Right lobe of liver (tissue), 6 donors: ENCODE measurements around the gene CDH4. TPM values are rescaled to one million over a fixed set of nuclear protein-coding genes. Genes with fewer than 3 reads are reported as not detected.

Experiments
- ATAC-seq, 4 donors: fragments of 200-7000 bp; cut with Tn5 transposase; one replicate each; pipeline ENCODE4 v1.9.1; 2020; ENCODE audit warnings: mild to moderate bottlenecking in 4 of 4, moderate library complexity in 4 of 4
- DNase-seq, 3 donors: peaks; one replicate each; pipeline ENCODE4 v3.0.0-alpha.2; 2020
- H3K27ac ChIP-seq, 3 donors: fragments of 200-600 bp; one replicate each; pipeline ENCODE4 v1.8.0; 2022
- H3K27me3 ChIP-seq, 2 donors: fragments of 200-600 bp; one replicate each; pipeline ENCODE4 v1.8.0; 2022
- H3K36me3 ChIP-seq, 4 donors: fragments of 200-600 bp; sonication (generic) in 1 of 4; one replicate each; pipeline versions ENCODE4 v1.5.1 to v1.8.0; 2017 to 2022; ENCODE audit warnings: control low read depth in 1 of 4
- H3K4me1 ChIP-seq, 4 donors: fragments of 200-600 bp; sonication (generic) in 1 of 4; one replicate each; pipeline versions ENCODE4 v1.5.1 to v1.8.0; 2017 to 2022; ENCODE audit warnings: control low read depth in 1 of 4
- H3K4me3 ChIP-seq, 3 donors: fragments of 200-600 bp; one replicate each; pipeline ENCODE4 v1.8.0; 2022
- H3K9me3 ChIP-seq, 4 donors: fragments of 200-600 bp; sonication (generic) in 1 of 4; one replicate each; pipeline versions ENCODE4 v1.5.1 to v1.8.0; 2017 to 2022; ENCODE audit warnings: control low read depth in 1 of 4
- POLR2A ChIP-seq: fragments of 450-650 bp; IDR thresholded peaks from one replicate; pipeline ENCODE4 v1.6.1; 2017; ENCODE audit warnings: antibody characterized with exemption, mild to moderate bottlenecking
- WGBS: methylation state at CpG from one replicate; pipeline ENCODE4 v1.1.6; 2018; ENCODE audit warnings: low coverage, low lambda C conversion rate; ENCODE audit not compliant: insufficient coverage; ENCODE audit errors: missing lambda C conversion rate; 5-methylcytosine and 5-hydroxymethylcytosine counted together
- intact Hi-C, 2 donors: fragments of 100-400 bp; cut with DNase I; formaldehyde crosslinking; loops; one replicate each; pipeline versions ENCODE4 v1.11.2 to v1.14.1; 2022
- total RNA-seq, 6 experiments: library from RNA; depleted of rRNA in 2 of 6; stranded (reverse); fragments of >200 nt in 2 of 6; fragmentation: NEBNext Ultra II Directional in 3 of 6; extraction: Animal tissue kit (Norgen Biotek cat#: 25700) in 3 of 6; gene quantifications; one replicate each; pipeline versions ENCODE4 v1.1.0 to v1.2.4, GENCODE V29; 2016 to 2023
- TF ChIP-seq, protein P1 (sequence below), 4 donors: fragments of 200-600 bp in 3 of 4; fragments of 450-650 bp in 1 of 4; IDR thresholded peaks; one replicate each; pipeline versions ENCODE4 v1.5.1 to v1.8.0; 2016 to 2022; ENCODE audit warnings: antibody characterized with exemption in 4 of 4, mild to moderate bottlenecking in 2 of 4
- donor health status: DM: no; HTN: yes; CAD: no.
- donor health status: DM: no; HTN: no; CAD: no.
- donor health status: DM: no; HTN: no; CAD: no.
- donor health status: DM: no; HTN: yes; CAD: no.
- donor health status: DM: no; HTN: yes; CAD: no.

The CDH4 gene
- total RNA-seq, 6 experiments from 2014 or later = 0.02 to 0.14 (median 0.09) TPM; not detected in 3

DNA sequence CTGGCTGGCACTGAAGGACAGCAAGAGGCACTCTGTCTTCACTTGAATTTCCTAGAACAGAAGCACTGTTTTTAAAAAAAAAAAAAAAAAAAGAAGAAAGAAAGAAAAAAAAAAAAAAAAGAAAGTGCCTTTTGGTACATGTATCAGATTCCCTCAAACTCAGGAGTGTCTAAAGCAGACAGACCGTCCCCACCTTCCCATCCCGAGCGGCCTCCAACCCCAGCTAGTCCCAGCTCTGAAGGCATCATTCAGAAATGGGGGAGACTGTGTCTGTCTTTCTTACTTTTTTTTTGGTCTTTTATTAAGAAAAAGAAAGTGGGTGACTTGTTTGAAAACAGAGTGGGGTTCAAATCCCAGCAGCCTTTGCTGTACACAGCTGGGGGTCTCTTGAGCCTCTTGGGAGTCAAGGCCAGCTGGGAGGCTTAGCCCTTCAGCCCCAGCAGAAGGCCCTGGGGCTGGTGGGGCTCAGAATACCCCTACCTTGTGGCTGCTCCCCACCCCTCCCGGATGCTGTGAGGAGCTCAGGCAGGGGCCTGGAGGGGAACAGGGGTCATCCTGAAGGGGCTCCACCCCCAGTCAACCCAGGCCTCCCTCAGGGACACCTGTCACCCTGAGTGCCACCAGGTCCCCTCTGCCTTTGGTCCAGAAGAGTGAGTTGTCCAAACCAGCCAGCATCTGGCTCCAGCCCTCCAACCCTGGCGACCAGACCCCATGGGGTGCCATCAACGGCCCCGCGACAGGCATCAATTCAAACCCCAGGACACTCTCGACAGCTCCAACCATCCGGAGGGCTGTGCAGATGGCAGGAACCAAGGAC is 685.3 kb downstream of the CDH4 start:
- no peaks in the 10 kb centered on the region for H3K4me1 ChIP-seq
- ATAC-seq (no peak), DNase-seq (peak in 1 of 3 donors; percentile 38)
- TF ChIP-seq, protein P1, sequence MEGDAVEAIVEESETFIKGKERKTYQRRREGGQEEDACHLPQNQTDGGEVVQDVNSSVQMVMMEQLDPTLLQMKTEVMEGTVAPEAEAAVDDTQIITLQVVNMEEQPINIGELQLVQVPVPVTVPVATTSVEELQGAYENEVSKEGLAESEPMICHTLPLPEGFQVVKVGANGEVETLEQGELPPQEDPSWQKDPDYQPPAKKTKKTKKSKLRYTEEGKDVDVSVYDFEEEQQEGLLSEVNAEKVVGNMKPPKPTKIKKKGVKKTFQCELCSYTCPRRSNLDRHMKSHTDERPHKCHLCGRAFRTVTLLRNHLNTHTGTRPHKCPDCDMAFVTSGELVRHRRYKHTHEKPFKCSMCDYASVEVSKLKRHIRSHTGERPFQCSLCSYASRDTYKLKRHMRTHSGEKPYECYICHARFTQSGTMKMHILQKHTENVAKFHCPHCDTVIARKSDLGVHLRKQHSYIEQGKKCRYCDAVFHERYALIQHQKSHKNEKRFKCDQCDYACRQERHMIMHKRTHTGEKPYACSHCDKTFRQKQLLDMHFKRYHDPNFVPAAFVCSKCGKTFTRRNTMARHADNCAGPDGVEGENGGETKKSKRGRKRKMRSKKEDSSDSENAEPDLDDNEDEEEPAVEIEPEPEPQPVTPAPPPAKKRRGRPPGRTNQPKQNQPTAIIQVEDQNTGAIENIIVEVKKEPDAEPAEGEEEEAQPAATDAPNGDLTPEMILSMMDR (IDR thresholded peaks at IDR 0.05) = no peak
- TF ChIP-seq POLR2A = no peak
- no peaks in the 10 kb centered on the region for H3K36me3 ChIP-seq
- no peaks in the 10 kb centered on the region for H3K27me3 ChIP-seq
- no peak overlapping the region for H3K27ac ChIP-seq
- intact Hi-C loops = no loop called here
- WGBS = 32% methylated on average over 4 of the region's 10 CpGs
- no peak overlapping the region for H3K4me3 ChIP-seq
- H3K9me3 ChIP-seq = no peaks in the 10 kb centered on the region

DNA sequence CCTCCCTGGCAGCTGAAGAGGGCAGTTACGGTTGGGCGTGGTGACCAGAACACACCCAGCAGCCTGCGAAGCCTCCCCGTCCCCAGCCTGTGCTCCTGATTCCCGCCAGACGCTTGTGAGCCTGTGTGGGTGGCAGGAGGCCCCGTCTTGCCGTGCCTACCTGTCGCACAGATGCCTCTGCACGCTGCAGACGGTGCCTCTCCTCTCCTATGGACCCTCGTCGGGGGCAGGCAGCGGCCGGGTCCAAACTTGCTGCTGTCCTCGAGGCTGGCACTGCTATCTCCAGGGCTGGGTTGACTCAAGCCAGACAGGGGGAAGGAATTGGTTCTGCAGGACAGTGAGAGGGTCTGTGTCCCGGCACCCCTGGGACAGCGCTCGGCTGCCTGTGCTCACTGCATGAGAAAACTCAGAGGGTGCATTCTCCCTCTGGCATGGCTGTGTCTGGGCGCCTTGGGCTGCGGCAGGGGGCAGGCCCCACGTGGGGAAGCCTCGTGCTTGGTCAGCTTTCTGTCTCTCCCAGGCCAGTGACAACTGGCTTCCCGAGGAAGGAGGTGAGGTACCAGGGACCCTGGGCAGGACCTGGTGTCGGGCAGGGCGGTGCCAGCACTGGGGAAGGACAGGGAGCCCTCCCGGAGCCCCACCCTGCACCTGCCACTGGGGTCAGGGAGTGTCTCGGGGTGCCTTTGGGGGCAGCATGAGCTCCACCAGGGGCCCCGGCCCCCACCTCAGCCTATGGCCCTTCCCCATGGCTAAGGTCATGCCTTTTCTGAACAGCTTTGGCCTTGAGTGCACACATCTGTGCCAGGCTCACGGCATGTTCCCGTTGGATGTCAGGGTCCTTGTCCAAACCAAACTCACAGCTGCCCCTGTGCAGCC is 686.1 kb downstream of the CDH4 start:
- Histone ChIP-seq H3K27ac (no peak overlapping the region), H3K27me3 (no peaks in the 10 kb centered on the region), H3K4me3 (no peak overlapping the region), H3K9me3 (no peaks in the 10 kb centered on the region), H3K4me1 (no peaks in the 10 kb centered on the region), H3K36me3 (no peaks in the 10 kb centered on the region)
- TF ChIP-seq, protein P1 (IDR thresholded peaks at IDR 0.05) = no peak
- TF ChIP-seq POLR2A = no peak
- peak in 2 of 3 donors; percentile 36 to 43 for DNase-seq
- 48% methylated on average over 4 of the region's 31 CpGs for WGBS
- intact Hi-C loops = no loop called here
- ATAC-seq = no peak

DNA sequence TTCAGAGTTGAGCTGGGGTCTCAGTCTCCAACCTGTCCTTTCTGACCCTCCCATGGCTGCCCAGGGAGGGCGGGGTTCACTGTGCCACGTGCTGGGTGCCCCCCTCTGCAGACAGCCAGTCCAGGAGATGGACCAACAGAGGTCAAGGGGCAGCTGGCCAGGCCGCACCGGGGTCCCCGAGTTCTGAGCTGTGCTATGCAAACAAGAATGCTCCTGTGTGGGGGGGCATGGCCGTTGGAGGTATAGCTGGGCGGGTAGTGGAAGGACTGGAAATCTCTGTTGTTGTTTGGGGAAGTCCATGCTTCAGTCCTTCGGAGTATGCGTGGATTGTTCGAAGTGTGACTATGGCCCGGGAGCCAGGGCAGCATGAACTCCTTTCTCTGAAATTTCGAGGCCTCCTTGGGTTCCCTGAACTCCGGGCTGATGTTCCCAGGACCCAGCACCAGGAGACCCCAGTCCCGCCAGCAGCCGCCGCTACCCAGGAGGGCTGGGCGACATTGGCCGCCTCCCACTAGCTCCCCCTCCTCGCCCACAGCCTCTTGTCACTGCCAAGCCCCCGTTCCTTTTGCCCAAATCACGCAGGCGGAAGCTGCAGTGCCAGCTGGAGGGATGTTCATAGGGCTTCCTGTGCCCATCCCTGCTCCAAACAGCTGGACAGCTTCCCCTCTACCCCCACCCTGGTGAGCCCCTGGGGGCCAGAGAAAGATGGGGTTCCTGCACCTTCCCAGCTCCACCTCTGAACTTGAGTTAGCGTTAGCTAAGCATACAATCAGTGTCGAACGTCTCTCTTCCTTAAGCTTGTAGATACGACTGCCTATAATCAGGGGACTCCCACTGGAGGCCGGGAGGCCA is 687.0 kb downstream of the CDH4 start:
- H3K36me3 ChIP-seq = no peaks in the 10 kb centered on the region
- H3K9me3 ChIP-seq = no peaks in the 10 kb centered on the region
- 100% methylated on average over 2 of the region's 27 CpGs for WGBS
- no peak for ATAC-seq
- no peak overlapping the region for H3K4me3 ChIP-seq
- no peaks in the 10 kb centered on the region for H3K4me1 ChIP-seq
- no peak overlapping the region for H3K27ac ChIP-seq
- intact Hi-C loops = no loop called here
- TF ChIP-seq POLR2A = no peak
- TF ChIP-seq, protein P1 (IDR thresholded peaks at IDR 0.05) = no peak
- DNase-seq = peak in 2 of 3 donors; percentile 33 to 35
- no peaks in the 10 kb centered on the region for H3K27me3 ChIP-seq

DNA sequence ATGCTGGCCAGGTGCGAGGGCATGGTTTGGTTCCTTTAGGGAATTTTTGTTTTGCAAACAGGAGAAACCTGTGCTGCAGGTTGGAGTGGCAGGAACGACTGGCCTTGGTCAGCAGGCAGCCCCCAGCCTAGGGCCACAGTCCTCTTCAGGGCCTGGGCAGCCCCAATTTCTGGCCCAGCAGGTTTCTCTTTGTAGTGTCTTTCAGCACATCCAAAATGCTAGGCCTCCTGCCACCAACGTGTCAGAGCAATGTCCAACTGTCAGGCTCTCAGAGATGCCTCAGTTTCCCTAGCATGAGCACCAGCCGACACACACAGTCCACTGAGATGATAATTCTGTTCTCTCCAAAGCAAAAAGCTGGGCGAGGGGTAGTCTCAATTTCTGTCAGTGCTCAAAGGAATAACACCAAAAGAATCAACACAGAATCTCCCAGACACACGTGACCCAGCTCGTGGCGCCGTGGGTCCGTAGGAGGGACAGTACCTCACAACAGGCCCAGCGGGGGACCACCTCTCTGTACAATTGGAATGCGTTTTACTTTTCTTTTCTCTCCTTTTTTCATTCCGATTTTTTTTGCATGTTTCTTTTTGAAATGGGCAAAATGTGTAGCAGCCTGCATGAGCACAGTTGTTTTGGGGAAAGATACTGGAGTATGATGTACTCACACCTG is 687.8 kb downstream of the CDH4 start:
- intact Hi-C loops = no loop called here
- Histone ChIP-seq H3K27ac (no peak overlapping the region), H3K4me1 (no peaks in the 10 kb centered on the region), H3K9me3 (no peaks in the 10 kb centered on the region), H3K36me3 (no peaks in the 10 kb centered on the region), H3K4me3 (no peak overlapping the region), H3K27me3 (no peaks in the 10 kb centered on the region)
- WGBS = 87% methylated on average over 10 of the region's 13 CpGs
- no peak for ATAC-seq
- TF ChIP-seq POLR2A = no peak
- no peak for DNase-seq
